ENCODE results near the gene INSC. TPM values are rescaled to one million over a fixed set of nuclear protein-coding genes. Genes with fewer than 3 reads are reported as not detected.
A peak's percentile ranks its signal among the peaks of the same experiment; 100 is the strongest.

Gene INSC
- total RNA-seq, 1 donor from 2014 or later = 0.15 TPM

DNA sequence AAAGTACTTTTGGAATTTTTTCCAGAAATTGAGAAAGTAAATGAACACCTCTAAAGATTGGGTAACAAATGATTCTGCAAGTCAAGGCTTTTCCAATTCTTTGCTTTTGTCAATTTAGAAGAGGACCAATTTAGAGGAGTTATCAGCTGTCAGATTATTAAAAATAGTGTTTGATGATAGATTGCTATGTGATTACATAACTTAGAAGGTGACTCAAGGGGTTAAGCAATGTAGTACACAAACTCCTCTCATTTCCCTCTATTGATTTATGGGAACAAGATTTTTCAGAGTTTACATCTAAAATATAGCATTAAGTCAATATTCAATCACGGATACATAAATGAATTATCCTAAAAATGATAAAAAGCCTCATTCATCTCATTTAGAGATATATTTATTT lies 70.3 kb downstream of the INSC start:
- DNase-seq (ENCODE audit: low read depth) = no peak

DNA sequence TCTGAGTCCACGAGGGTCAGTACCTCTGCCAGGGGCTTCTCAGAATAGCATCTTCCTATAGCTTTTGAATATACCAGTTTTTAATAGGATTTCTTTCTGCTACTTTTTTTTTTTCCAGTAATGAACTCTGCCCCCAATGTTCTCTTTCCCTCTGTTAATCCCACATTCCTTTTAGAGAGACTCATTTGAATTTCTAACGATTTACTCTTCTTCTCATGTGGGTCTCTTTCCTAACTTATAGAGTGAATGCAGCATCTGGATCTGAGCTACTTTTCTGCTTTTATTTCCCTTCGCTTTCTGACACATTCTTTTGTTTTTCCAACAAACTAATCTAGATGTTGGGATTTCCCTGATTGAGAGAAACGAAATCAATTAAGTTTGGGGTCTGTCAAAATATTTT lies 71.4 kb downstream of the INSC start:
- DNase-seq (ENCODE audit: low read depth) = no peak

DNA sequence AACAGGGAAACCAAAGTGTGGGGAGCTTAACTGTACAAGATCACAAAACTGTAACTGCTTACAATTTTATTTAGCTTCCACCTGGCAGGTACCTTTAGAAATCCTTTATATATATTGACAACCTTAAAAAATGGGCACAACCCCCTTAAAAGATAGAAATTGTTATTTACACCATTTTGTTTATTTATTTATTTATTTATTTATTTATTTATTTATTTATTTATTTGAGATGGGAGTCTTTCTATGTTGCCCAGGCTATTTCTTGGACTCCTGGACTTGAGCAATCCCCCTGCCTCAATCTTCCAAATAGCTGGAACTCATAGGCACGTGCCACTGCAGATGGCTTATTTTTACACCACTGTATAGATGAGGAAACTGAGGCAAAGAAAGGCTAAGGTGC lies 74.5 kb downstream of the INSC start:
- no peak for DNase-seq (ENCODE audit: low read depth)

DNA sequence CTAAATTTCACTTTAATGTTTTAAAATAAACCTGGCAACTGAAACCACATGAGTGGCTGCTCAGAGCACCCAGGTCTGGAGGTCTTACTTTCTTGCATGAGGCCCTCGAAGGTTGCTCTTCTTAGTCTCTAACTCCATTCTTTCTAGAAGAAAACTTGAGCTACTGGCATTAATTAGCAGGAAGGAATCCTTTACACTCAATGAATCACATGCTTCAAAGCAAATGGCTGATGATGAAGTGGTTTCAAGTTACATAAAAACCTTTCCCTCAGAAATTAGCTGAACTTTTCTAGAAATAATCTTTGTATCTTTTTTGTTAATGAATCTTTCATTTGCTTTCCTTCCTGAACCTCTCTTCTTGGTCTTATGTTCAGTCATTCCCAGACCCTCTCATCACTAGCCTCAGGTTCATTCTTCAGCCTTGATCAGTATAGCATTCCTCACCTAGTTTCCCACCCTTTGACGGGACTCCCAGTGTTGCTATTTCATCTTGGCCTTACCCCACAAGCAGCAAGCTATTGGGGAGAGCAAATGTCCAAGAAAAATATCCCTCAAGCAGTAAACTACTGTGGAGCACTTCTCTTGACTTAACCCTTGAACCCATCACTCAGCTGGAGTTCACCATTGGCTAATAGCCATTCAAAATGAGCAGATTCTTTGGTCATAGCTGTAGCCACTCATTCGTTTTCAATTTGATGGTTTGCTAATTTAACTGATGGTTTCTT lies 75.1 kb downstream of the INSC start:
- peak; percentile 38 for DNase-seq (ENCODE audit: low read depth)

DNA sequence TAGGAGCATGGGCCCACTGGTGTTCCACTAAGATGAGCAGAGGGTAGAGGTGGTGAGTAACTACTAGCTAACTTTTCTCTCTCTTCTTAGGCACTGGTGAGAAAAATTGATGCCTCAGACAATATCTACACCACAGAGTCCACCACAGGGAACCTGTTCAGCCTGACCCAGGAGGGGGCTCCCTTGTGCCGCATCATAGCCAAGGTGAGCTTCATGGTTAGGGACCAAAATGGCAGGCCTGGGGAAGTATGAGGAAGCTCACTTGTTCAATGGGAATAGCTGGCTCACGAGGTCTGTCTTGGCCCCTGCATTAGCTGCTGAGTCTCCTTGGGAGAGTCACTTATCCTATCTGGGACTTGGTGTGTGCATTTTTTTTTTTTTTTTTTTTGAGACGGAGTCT lies 75.9 kb downstream of the INSC start:
- DNase-seq (ENCODE audit: low read depth) = no peak

DNA sequence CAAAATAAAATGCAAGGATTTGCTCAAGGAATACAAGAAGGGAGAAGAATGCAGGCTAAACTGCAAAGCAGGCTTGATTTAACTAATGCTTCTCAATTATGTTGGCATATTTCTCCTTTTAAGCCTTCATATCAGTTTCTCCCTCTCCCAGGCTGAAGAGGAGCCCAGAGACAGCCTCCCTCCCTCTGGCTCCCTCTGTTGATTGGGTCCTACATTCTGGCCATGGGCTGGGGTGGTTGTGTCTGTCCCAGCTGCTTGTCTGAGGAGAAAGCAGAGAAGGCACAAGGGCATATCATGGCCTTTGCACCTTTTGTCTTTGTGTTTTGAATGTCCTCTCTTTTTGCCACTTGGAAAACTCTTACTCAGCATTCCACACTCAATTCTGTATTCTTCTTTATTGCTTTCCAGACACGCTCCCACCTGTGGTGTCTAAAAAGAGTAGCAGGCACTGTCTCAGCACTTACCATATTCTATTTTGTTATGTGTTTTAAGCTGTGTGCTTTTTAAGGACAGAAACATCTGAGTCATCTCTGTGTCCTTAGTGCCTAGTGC lies 77.4 kb downstream of the INSC start:
- no peak for DNase-seq (ENCODE audit: low read depth)

DNA sequence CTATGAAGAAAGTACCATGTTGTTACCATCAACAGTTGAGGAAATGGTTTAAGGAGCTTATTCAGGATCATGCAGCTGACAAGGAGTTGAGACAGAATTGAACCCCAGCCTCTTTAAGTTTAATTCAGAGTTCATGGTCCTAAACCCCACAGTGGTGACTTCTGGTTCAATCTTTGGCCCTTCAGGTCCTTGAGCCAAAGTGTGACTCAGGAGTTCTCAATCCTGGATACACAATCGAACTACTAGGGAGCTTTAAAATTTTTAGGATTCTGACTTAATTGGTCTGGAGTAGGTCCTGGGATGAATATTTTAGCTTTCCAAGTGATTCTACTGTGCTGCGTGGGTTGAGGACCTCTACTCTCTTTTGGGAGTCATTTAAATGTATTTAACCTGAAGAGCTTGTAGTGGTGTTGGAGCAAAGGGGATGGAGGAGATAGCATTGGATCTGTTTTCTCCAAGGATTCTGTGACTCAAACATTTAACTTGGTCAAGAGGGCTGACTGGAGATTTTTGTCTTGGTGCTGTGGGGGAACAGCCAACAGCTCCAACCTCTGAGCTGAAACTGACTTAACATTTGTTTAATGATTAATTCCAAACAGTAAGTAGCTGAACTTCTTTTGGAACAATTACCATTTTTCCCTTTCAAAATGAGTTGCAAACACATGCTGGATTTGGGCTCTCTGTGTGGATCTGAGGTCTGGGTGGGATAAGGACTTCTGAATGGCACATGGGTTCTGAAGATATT lies 80.1 kb downstream of the INSC start:
- peak; percentile 92 for DNase-seq (ENCODE audit: low read depth)

DNA sequence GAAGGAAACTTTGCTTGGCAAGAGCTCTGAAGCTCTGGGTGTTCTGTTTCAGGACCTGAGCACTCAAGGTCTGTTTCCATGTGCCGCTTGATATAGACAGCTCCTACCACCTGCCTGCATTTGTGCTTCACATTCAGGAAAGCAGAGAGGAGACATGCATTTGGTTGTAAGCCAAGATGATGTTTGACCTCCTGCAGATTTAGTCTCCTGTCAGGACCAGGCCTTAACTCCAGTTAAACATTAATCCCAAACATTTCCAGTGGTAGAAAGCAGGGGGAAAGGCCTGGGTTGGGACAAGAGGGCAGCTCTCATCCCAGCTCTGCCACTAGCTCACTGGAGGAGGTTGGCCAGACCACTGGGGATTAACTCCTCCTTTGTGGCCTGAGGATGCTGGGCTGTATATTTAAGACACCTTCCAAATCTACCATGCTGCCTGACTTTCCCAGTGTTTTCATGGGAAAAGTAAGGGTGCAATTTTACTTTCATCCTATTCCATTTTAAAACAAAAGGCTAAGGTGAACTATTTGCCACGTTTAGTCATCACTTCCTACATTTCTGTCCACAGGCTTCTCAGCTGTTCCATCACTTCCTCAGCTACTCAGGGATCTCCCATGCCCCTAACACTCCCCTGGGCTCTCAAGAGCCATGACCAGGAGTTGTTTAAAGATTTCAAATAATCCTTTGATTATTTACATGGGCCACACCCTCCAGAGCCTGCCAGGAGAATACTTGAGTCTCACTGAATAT lies 80.9 kb downstream of the INSC start:
- DNase-seq (ENCODE audit: low read depth) = peak; percentile 87

DNA sequence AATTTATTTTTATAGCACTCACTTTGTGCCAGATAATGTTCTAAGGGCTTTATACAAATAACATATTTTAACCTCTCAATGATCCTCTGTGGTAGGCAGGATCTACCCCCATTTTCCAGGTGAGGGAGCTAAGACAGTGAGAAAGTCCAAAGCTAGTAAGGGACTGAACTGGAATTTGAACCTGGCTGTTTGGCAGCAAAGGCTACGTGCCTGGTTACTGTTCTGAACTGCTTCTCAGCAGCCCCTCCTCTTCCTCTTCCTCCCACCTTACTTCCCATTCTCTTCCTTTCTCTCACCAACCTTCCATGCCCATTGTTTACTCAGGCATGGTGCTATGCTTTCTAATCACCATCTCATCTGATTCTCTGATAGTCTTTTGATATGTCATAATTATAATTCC lies 82.0 kb downstream of the INSC start:
- DNase-seq (ENCODE audit: low read depth) = no peak

DNA sequence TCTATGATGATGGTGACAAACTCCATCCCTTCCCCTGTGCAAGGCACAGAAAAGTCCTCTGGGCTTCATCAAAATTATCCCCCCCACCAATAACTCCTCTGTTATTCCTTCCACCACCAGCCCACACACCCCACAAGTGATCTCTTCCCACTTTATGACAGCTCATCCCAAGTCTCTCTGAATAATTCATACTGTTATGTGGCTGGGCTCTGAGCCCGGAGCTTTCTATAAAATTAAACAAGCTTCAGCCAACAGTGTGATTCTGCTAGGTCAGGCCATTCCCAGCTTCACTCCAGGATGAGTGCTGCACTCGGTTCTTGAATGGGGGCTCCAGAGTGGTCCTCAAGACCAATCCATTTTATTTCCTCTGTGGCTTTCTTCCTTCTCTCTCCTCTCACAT lies 83.0 kb downstream of the INSC start:
- no peak for DNase-seq (ENCODE audit: low read depth)

DNA sequence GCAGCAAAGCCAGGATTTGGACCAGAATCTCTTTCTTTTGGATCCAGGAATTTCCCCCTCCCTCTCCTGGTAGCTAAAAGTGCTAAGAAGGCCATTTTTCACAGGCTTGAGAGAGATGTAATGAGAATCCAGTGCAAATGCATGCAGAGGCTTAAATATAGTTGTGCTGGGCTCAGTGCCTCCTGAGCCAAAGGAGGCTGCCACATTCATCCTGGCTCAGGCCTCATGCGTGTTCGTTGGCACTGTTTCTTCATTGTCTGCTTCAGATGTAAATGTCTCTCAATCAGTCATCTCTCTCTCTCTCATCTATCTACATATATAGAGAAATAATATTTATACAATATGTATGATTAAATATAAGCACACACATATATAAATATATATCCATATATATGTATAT lies 83.6 kb downstream of the INSC start:
- DNase-seq (ENCODE audit: low read depth) = no peak

DNA sequence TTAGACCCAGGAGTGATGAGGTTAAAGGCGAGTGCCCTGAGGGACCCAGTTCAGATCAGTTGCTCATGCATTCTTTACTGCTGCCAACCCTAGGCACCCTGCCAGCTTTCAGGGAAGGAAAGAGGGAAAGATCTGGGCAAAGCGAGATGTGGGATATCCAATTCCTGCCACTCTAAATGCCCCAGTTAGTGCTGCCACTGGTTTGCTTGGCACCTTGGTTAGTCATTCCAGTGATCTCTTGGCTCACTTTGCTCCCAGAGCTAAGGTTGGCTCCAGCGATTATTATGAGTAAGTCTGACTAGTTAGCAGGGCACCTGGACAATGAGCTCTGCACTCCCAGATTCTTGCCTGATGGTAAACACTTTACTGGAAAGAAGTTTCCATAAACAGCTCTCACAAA lies 85.0 kb downstream of the INSC start:
- DNase-seq (ENCODE audit: low read depth) = peak; percentile 97

DNA sequence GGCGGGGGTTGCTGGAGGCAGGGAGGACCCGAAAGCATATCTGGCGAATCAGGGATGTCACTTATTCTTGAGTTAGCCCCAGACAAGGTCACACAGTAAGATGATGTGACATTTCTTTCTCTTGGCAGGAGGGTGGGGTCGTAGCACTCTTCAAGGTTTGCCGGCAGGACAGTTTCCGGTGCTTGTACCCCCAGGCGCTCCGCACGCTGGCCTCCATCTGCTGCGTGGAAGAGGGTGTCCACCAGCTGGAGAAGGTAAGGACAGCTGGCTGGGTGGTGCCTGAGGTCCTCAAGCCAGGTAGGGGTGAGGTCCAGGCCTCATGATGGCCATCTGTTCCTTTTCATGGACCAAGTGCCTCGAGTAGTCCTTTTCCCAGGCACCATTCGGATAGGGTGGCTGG lies 86.0 kb downstream of the INSC start:
- no peak for DNase-seq (ENCODE audit: low read depth)

DNA sequence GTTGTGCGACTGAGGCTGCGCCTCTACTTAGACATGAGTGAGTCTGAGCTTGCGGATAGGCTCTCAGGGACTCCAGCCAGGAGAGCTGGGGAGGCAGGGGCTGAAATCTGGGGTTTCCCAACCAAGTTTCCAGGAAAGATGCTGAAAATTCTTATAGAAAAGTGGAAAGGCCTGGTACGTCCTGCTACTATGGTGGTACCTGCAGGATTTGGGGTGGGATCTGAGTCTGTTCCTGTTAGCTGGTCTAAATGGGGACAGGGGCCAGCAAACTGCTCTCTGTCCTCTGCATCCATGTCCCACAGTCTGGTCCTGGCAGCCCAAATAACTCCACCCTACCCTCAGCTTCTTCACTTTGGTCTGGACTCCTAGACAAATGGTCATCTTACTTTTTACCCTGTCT lies 86.9 kb downstream of the INSC start:
- no peak for DNase-seq (ENCODE audit: low read depth)

DNA sequence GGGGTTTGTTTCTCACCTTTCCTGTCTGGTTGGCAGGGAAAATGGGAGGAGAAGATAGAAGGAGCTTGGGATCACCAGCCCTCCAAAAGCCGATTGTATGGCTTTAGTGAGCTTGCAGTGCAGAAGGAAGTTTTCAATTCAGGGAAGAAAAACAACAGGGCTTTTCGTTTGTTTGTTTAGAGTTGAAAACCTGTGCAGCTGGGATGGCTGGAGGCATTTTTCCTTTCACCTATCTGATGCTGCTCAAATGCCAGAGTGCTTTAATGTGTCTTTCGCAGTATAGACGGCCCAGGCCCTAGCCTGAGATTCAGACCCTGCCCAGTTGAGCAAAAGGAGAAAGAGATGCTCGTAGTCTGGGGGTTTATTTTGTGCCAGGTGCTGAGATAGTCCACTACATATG lies 87.9 kb downstream of the INSC start:
- DNase-seq (ENCODE audit: low read depth) = no peak

DNA sequence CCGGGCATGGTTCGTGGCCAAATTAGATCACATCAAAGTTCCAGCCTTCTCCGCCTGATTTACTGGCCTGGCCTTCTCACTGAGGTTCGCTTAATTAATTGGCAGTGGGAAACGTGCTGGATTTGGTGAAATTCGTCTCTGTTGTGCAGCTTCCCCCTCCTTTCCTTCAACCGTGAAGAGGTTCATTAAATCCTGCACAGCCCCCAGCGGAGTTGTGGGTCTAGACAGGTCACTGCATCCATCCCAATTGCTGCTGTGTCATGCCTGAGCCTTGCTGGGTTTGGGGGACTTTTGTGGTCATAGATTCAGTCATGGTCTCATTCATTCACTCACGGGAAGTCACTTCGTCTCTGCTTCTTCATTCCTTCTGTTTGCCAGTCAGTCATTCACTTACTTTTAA lies 90.0 kb downstream of the INSC start:
- peak; percentile 40 for DNase-seq (ENCODE audit: low read depth)

DNA sequence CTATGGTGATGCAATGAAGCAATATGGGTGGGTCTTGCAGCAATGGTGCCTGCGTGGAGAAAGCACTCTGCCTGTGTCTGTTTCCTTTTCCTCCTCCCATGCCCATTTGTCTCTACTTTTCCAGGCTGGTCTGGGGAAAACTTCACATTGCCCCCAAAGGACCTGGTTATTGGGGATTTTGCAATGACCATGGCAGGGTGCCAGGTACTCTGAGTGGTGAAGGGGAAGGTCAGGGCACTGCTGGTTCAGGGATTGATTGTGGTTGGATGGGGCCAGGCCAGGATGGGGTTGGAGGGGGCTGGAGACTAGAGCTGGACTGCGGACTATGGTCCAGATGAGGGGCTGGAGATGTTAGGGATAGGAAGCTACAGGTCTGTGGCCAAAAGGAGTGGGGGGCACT lies 92.1 kb downstream of the INSC start:
- no peak for DNase-seq (ENCODE audit: low read depth)

DNA sequence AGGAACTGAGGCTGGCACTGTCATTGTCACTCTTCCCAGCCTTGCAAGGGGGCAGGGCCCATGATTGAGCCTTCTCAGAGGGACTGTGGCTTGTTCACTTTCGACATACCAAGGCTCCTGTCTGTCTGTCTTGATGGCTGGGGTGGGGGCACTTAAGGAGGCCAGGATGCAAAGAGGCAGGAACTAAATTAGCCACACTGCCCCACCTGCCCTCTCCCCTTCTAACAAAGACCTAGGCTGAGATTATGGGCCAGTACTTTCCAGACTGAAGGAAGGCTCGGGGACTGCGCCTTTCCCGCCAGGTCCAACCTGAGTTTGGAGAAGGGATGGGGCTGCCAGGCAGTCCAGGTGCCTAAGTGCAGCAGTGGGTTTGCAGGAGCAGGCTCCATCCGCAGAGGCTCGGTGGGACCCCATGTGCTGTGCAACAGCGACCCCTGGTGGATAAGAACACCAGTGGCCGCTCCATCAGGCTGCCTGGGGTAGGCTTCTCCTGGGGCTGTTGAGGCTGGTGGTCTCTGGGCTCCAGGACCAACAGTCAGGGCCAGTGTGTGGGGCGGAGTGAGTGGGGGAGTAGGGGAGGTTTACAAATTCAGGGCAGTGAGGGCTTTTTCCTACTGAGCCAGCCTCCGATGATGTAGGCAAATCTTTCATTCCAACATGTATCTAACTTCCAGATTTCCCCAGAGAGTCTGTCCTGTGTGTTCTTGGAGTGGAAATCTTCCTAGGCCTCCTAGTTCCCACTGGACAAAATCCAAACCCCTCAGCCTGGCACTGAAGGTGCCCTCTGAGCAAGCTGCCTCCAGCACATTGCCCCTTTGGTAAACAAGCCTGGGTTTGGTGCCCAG lies 93.9 kb downstream of the INSC start:
- no peak for DNase-seq (ENCODE audit: low read depth)

DNA sequence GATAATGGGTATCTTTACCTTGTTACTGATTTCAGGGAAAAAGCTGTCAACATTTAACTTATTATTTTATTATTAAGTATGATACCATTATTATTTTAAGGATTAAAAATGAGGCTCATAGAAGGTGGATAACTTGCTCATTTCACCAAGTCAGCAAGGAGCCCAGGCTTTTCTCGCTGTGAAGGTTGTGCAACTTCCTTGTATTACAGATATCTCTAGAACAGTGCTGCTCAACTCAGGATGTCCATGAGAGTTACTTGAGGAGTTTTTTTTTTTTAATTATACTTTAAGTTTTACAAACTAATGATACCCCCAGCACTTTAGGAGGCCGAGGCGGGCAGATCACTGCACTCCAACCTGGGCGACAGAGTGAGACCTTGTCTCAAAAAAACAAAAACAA lies 98.2 kb downstream of the INSC start:
- DNase-seq (ENCODE audit: low read depth) = no peak

DNA sequence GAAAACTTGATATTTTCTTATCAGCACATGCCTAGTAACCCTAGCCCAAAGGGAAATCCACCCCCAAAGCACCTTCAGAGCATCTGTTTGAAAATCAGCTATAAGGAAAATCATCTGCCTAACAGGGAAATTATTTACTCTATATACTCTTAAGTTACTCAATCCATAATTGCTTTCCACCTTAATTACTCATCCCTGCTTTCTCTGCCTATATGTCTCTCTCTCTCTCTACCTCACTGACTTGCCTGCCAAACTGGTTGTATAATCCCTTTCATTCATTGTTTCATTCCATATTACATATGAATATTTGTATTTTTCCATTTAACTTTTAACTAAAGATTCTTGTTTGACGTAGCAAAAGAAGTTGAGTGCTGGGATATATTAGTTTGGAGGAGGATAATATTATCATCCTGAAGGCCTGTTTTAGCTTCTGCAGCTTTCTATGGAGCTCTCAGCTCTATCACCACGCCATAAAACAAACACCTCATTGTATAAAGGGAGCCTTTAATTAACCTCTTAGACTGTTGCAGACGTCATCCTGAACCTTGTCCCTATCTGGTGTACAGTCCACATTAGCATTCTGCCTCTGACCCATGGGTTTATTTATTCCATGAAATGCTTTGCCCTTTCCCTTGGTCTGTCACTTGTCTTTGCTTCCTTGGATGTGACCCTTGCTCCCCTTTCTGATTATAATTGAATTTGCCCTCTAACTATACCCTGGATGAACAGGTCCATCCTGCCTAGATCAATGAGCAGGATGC lies 98.9 kb downstream of the INSC start:
- DNase-seq (ENCODE audit: low read depth) = no peak

DNA sequence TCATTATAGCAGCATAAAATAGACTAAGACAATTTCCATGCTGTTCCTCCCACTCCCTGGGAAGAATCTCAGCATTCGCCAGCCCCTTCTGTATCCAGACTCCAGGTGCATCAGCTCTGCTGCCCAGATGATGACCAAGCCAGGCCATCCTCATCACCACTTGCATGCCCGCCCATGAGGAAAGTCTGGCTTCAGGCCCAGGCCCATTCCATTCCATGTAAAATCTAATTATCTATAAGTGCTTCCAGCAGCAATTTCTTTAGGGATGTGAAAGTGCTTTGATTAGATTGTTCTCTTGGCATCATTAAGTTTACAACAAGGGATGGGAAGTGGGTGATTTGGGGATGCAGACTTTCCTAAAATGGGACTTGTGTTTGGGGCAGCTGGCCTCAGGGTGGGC lies 100.3 kb downstream of the INSC start:
- DNase-seq (ENCODE audit: low read depth) = no peak

Data from renal cortical epithelial cell (primary cell).